Measurements from ENCODE around the gene C5orf34. TPM values are rescaled to one million over a fixed set of nuclear protein-coding genes. Genes with fewer than 3 reads are reported as not detected.

C5orf34 gene
- total and polyA plus RNA-seq, 10 donors: 1.2 to 4.3 (median 2.5) TPM

DNA sequence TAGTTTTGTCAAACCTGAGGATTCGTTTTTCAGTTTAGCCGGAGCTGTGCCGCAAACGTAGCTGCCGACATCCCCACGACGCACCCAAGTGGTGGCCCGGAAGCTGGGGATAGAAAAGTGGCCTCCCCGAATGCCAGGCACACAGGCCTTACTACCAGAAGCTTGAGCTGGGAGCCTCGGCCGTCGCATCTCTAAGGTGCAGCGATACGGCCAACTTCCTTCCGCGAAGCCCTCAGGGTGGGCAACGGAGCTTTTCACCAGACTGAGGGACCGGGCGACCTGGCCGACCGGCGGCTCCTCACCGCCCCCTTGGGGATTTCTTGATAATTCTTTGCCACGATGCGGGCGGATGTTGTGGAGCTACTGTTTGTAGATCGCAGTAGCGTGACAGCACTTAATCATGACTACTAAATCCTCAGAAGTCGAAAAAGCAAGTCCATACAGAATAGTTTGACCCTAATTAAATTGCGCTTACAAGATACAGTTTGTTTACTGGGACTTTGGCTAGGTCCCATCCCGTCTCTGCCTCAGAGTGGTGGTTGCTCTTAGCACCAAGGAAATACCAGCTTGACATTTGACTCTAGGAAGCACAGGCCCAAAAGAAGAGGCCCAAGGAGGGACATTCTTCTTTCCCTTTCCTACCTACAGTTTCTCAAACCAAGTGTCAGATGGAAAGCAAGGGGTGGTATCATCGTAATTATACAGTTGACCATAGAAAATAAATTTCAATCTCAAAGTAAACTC, 30.7 kb downstream of the C5orf34 start:
- H3K27me3 ChIP-seq (replicated peaks in 1 of 7): no peaks in the 10 kb centered on the region
- DNase-seq: peak; percentile 96
- peak overlapping the region; percentile 95 to 99 (median 98) for H3K27ac ChIP-seq
- peak in 1 of 3 donors; percentile 2 for TF ChIP-seq POLR2A (IDR thresholded peaks at IDR 0.05)
- TF ChIP-seq POLR2AphosphoS5 (IDR thresholded peaks at IDR 0.05): peak; percentile 53 to 84 (median 69)
- TF ChIP-seq CTCF (IDR thresholded peaks at IDR 0.05 in 8 of 11, conservative IDR thresholded peaks at IDR 0.05 in 3 of 11): peak; percentile 34 to 82 (median 74)
- WGBS, 5 donors: 3 to 9% (median 3%) methylated on average over 11 to 32 of the region's 32 CpGs
- no peaks in the 10 kb centered on the region for H3K9me3 ChIP-seq
- peak overlapping the region; percentile 65 to 86 (median 77) for H3K4me3 ChIP-seq
- intact Hi-C loops (cut with DNase I; ENCODE audit: low total_unique reads): loop anchor here (10.0 kb wide), 1 partner anchor 169 kb away; the partner anchor contains the start of gene HMGCS1
- H3K4me1 ChIP-seq: peaks cover 14 to 38% (median 24%) of the 10 kb centered on the region in 6 donors
- H3K36me3 ChIP-seq: peaks cover 0 to 3% (median 0%) of the 10 kb centered on the region in 6 donors

- Histone ChIP-seq H3K4me1 (peaks cover 14 to 38% (median 24%) of the 10 kb centered on the region in 6 donors), H3K27me3 (replicated peaks in 1 of 7) (no peaks in the 10 kb centered on the region), H3K4me3 (peak within 1 kb of the TSS; percentile 65 to 86 (median 77)), H3K9me3 (no peaks in the 10 kb centered on the region), H3K27ac (peak within 1 kb of the TSS; percentile 95 to 99 (median 98)), H3K36me3 (no peaks in the 10 kb centered on the region)
- 0 to 1% (median 1%) methylated on average over 38 to 62 of the region's 62 CpGs for WGBS, 5 donors
- DNase-seq: peak; percentile 99
- TF ChIP-seq POLR2AphosphoS5 (IDR thresholded peaks at IDR 0.05) (peak; percentile 94 to 95 (median 95)), CTCF (IDR thresholded peaks at IDR 0.05 in 8 of 11, conservative IDR thresholded peaks at IDR 0.05 in 3 of 11) (no peak), POLR2A (IDR thresholded peaks at IDR 0.05) (peak in 2 of 3 donors; percentile 22 to 80)
- intact Hi-C loops (cut with DNase I; ENCODE audit: low total_unique reads): loop anchor here (10.0 kb wide), 1 partner anchor 169 kb away; the partner anchor contains the start of gene HMGCS1
Observed at GRCh38 chr5:43483298-43484105, 31.4 kb downstream of the C5orf34 start, which contains the start of gene TMEM267. TMEM267 (minus strand) TSS chr5:43483865; CDS start chr5:43453969, 29,896 bp downstream.

GRCh38 chr5:43482490-43483297, 32.3 kb downstream of the C5orf34 start:
- no peak for DNase-seq
- 52 to 60% (median 55%) methylated on average over 6 of the region's 6 CpGs for WGBS, 5 donors
- TF ChIP-seq CTCF (IDR thresholded peaks at IDR 0.05 in 8 of 11, conservative IDR thresholded peaks at IDR 0.05 in 3 of 11) (no peak), POLR2AphosphoS5 (IDR thresholded peaks at IDR 0.05) (no peak), POLR2A (IDR thresholded peaks at IDR 0.05) (no peak)
- Histone ChIP-seq H3K4me1 (peaks cover 14 to 38% (median 24%) of the 10 kb centered on the region in 6 donors), H3K27ac (peak overlapping the region; percentile 95 to 99 (median 98)), H3K36me3 (no peaks in the 10 kb centered on the region), H3K9me3 (no peaks in the 10 kb centered on the region), H3K4me3 (peak overlapping the region; percentile 65 to 86 (median 77)), H3K27me3 (replicated peaks in 1 of 7) (no peaks in the 10 kb centered on the region)
- intact Hi-C loops (cut with DNase I; ENCODE audit: low total_unique reads): loop anchor here (10.0 kb wide), 1 partner anchor 168 kb away; the partner anchor contains the start of gene HMGCS1

Data from spleen (tissue), 11 donors.